Forelimb muscle (tissue), 1 donor: Measurements from ENCODE around the gene ALK. TPM values are rescaled to one million over a fixed set of nuclear protein-coding genes. Genes with fewer than 3 reads are reported as not detected.
"Not testable (repeated sequence)": the region's sequence is repeated elsewhere in the genome, so short reads cannot be mapped to it uniquely, and the experiment has no call there.

Experiments used
- DNase-seq: peaks from one replicate; pipeline ENCODE4 v3.0.0-alpha.2; 2013; ENCODE audit warnings: low read depth
- polyA plus RNA-seq: library from polyadenylated mRNA; unstranded; fragments of 120-200 nt; gene quantifications from one replicate; pipeline ENCODE4 v1.2.1, GENCODE V29; 2013; ENCODE audit not compliant: insufficient read length

ALK gene
- polyA plus RNA-seq, 1 donor = 0.03 TPM

- no peak for DNase-seq
These were observed 165.6 kb downstream of the ALK start for GRCh38 chr2:29755829-29756228.

DNA sequence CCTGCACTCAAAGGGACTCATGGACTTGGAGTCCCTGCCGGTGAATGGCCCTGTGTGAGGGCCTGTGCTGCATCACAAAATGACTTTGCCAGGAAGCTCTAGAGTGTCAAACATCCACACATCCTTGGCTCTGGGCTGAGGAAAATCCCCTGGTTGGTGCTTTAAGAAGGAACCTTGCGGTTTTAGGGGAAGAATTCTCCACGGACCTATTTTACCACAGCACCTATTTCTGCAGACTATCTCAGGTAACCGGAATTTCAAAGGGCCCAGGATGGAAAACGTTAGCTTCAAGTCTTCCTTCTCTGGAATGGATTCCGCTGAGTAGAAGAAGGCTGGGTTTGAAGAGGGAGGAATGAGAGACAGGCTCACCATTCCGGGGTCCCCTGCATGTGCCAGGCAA, 166.2 kb downstream of the ALK start:
- DNase-seq = no peak

- no peak for DNase-seq
These were observed 167.5 kb downstream of the ALK start for GRCh38 chr2:29753671-29754444.

DNA sequence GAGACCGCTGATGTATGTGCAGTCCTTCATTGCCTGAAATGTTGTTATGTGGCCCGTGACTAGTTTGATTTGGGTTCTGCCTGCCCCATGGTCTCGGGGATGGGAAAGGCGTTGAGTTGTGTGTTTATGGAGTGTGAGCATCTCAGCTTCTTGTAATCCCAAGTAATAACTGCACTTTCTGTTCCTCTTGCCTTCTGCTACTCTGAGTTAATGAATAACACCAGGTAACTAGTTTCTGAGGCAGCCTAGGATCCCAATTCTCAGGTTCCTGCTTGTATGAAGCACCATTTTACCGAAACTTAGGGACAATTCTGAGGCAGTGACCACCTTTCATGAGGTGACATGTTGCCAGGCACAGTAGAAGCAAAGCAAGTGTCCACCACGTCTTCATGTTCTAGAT, 170.0 kb downstream of the ALK start:
- DNase-seq = no peak

GRCh38 chr2:29750463-29750862, 170.9 kb downstream of the ALK start:
- DNase-seq = not testable (repeated sequence)

GRCh38 chr2:29749843-29750242, 171.5 kb downstream of the ALK start:
- no peak for DNase-seq

GRCh38 chr2:29749041-29749440, 172.3 kb downstream of the ALK start:
- no peak for DNase-seq

GRCh38 chr2:29747786-29748470, 173.5 kb downstream of the ALK start:
- DNase-seq = no peak

DNA sequence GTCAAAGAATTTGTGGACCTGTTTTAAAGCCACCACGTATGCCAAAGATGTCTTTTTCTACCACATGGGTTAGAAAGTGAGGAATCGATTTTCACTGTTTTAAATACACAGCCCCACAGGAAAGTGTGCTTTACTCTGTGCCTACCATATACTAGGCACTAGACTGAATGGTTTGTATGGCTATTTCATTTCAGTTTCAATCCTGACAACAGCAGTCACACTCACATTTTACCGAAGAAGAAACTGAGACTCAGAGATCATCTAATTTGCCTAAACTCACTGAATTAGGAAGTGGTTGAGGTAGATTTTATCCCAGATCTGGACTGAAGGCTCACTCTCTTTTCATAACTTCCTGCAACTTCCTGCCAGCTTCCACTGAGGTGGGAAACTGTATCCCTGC, 176.4 kb downstream of the ALK start:
- no peak for DNase-seq

DNA sequence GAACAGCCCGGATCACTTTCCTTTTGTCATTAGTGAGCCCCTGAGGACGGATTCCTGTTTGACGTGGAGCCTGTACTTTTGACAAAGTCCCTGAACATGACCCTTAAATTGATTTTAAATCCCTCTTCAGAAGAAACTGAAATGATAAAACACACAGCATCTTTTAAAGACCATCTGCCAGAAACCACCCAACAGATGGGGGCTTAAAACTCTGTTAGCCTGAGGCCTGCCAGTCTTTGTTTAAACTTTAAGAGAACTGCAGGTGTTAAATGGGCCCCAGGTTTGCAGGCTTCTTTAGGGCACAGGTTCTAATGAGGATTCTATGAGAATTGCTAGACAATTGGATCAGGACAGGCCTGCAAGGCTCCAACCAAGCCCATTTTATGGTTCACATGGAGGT, 177.9 kb downstream of the ALK start:
- no peak for DNase-seq

GRCh38 chr2:29742656-29743055, 178.7 kb downstream of the ALK start:
- no peak for DNase-seq

DNA sequence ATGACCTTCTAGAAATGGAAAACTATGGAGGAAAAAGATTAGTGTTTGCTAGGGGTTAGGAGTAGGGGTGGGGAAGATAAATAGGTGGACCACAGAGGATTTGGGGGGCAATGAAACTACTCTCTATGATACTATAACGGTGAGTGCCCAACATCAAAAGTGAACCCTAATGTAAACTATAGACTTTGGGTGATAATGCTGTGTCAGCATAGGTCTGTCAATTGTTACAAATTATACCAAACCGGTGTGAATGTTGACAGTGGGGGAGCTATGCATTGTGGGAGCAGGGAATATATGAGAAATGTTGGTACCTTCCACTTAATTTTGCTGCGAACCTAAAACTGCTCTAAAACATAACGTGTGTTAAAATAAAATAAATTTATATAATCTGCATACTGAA, 180.3 kb downstream of the ALK start:
- no peak for DNase-seq

GRCh38 chr2:29733965-29734364, 187.4 kb downstream of the ALK start:
- DNase-seq = no peak

- DNase-seq = no peak
These were observed 188.2 kb downstream of the ALK start for GRCh38 chr2:29733213-29733612.

GRCh38 chr2:29731948-29732347, 189.4 kb downstream of the ALK start:
- no peak for DNase-seq

GRCh38 chr2:29729932-29730331, 191.5 kb downstream of the ALK start:
- no peak for DNase-seq

DNA sequence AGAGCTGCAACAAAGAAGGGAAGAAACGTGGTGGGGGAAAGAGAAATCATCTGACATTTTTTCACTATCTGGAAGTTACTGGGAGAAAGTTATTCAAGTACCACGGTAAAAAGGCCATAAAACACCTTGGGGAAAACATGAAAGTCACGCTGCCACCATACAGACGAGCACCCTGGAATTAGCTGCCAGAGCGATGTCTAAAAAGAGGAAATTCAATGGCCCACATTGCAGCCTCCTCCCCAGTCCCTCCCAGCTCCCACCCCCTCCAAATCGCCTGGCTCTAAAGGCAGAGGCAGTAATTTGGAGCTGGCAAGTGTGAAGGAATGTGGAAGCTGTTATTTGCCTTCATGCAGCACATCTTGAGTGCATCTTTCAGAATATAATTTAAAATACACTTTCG, 192.0 kb downstream of the ALK start:
- no peak for DNase-seq

DNA sequence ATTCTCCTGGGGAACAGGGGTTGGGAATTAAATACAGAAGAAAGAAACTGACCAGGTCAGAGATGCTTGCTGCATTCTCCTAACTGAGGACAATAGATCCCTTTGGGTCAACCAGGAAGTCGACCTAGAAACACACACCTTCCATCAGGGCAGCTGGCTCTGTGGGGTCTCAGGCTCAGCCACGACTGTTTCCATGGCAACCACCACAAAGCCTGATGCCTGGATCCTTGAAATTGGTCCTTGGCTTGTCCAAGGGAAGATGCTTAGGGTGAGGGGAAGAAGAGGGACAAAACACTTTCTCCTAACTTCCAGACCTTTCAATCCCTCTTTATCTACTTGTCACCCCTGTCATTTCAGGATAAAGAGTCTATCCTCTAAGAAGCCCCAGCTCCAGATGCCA, 194.4 kb downstream of the ALK start:
- no peak for DNase-seq

DNA sequence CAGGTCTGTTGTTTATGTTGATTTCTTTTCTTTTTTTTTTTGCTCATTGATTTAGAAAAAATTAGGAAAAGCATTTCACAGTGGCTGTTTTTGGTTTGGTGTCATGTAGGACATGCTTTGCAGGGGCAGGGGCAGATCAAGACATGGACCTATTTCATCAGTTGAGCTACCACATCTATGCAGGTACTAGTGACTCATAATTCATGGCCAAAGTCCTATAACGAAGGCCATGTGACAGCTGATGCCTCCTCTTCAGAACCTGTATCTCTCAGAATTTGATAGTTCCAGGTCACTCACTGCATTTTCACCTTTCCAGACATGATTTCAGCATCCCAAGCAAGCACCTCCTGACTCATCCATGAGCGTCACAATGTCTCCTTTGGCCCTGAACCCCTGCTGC, 195.8 kb downstream of the ALK start:
- no peak for DNase-seq

- DNase-seq = no peak
These were observed 197.1 kb downstream of the ALK start for GRCh38 chr2:29724282-29724681.

- DNase-seq = no peak
These were observed 198.0 kb downstream of the ALK start for GRCh38 chr2:29723255-29724001.

GRCh38 chr2:29719639-29720038, 201.7 kb downstream of the ALK start:
- no peak for DNase-seq
